ENCODE results near the gene SORL1. TPM values are rescaled to one million over a fixed set of nuclear protein-coding genes. Genes with fewer than 3 reads are reported as not detected.

SORL1 gene
- polyA plus RNA-seq, 3 donors: 52.5 to 61.9 (median 59.4) TPM

GRCh38 chr11:121652971-121653370, 200.9 kb downstream of the SORL1 start:
- H3K9me3 Mint-ChIP-seq: peaks cover 0 to 2% (median 0%) of the 10 kb centered on the region in 7 donors
- intact Hi-C loops (cut with micrococcal nuclease): loop anchor here in 1 of 2 donors (10.0 kb wide), 1 partner anchor 452 kb away; no protein-coding TSS in a partner anchor

DNA sequence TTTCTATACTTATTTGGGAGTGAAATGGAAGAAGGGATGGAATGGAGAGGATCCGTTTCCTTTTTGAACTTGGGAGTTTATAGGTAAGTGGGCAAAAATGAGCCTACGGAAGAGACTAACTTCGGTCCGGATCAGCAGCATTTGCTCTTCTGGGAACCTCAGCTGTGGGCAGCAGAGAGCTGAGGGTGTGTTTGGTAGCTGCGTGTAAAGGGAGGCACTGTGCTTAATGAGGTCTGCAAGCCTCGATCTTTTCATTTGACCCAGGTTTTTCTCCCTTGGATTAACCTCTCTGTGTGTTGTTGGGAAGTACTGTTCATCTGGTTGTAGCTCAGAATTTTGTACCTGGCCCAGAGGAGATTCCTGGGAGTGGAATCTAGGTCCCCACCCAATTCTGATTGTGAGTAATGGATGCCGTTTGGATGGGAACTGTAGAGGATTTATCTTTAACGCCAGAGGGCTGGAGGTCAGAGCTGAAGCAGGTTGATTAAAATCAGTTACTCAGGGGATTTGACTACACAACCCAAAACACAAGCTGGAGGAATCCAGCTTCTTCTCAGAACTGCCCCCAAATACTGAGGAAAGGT, 202.2 kb downstream of the SORL1 start:
- intact Hi-C loops (cut with micrococcal nuclease): loop anchor here (2.0 to 10.0 kb wide), 2 partner anchors 450 to 548 kb away; no protein-coding TSS in a partner anchor
- H3K4me1 ChIP-seq (ENCODE audit: control insufficient read depth in 1 of 2, insufficient read depth in 2 of 2, low read length in 2 of 2): peaks cover 12 to 14% of the 10 kb centered on the region in 2 donors
- no peak overlapping the region for H3K9ac ChIP-seq (ENCODE audit: insufficient read depth, low read length, poor library complexity, severe bottlenecking)
- Mint-ChIP-seq H3K27me3 (ENCODE audit: low read depth in 3 of 3) (peaks cover 0 to 13% (median 11%) of the 10 kb centered on the region in 3 donors), H3K36me3 (no peaks in the 10 kb centered on the region), H3K27ac (peak overlapping the region in 1 of 7 donors; percentile 36), H3K4me3 (peak overlapping the region in 1 of 2 donors; percentile 36), H3K9me3 (peaks cover 0 to 2% (median 0%) of the 10 kb centered on the region in 7 donors), H3K4me1 (peaks cover 13% of the 10 kb centered on the region)
- TF ChIP-seq CTCF (IDR thresholded peaks at IDR 0.05): no peak
- H3K27ac ChIP-seq (ENCODE audit: low read depth in 1 of 2, low read length in 2 of 2): no peak overlapping the region
- H3K4me2 ChIP-seq (replicated peaks; ENCODE audit: extremely low read depth, low read length, poor library complexity, severe bottlenecking): no peak overlapping the region
- no peak for DNase-seq
- no peaks in the 10 kb centered on the region for H4K20me1 ChIP-seq (ENCODE audit: insufficient read depth, low read length)
- no peaks in the 10 kb centered on the region for H3K36me3 ChIP-seq (replicated peaks in 1 of 2; ENCODE audit: control insufficient read depth in 1 of 2, insufficient read depth in 2 of 2, low read length in 2 of 2)
- H3K4me3 ChIP-seq (replicated peaks in 1 of 3; ENCODE audit: low read depth in 2 of 3, low read length in 3 of 3): no peak overlapping the region
- no peaks in the 10 kb centered on the region for H3K79me2 ChIP-seq (ENCODE audit: insufficient read depth, low read length)
- WGBS (ENCODE audit: insufficient coverage): 100% methylated on average over 4 of the region's 8 CpGs
- H2AFZ ChIP-seq (ENCODE audit: insufficient read depth, low read depth, low read length, poor library complexity, severe bottlenecking): no peak overlapping the region
- peaks cover 0 to 4% of the 10 kb centered on the region in 2 donors for H3K27me3 ChIP-seq (ENCODE audit: control insufficient read depth in 2 of 2, insufficient read depth in 2 of 2, low read length in 2 of 2)
- no peaks in the 10 kb centered on the region for H3K9me3 ChIP-seq (replicated peaks in 1 of 2; ENCODE audit: control insufficient read depth in 1 of 2, insufficient read depth in 1 of 2, low read length in 2 of 2)

More at GRCh38 chr11:121652971-121653370, 200.9 kb downstream of the SORL1 start:
- H3K27me3 ChIP-seq (ENCODE audit: control insufficient read depth in 2 of 2, insufficient read depth in 2 of 2, low read length in 2 of 2): peaks cover 0 to 4% of the 10 kb centered on the region in 2 donors
- H4K20me1 ChIP-seq (ENCODE audit: insufficient read depth, low read length): no peaks in the 10 kb centered on the region
- no peaks in the 10 kb centered on the region for H3K9me3 ChIP-seq (replicated peaks in 1 of 2; ENCODE audit: control insufficient read depth in 1 of 2, insufficient read depth in 1 of 2, low read length in 2 of 2)
- no peak overlapping the region for H3K4me2 ChIP-seq (replicated peaks; ENCODE audit: extremely low read depth, low read length, poor library complexity, severe bottlenecking)
- H2AFZ ChIP-seq (ENCODE audit: insufficient read depth, low read depth, low read length, poor library complexity, severe bottlenecking): no peak overlapping the region
- no peak overlapping the region for H3K9ac ChIP-seq (ENCODE audit: insufficient read depth, low read length, poor library complexity, severe bottlenecking)
- Mint-ChIP-seq H3K4me1 (peaks cover 13% of the 10 kb centered on the region), H3K27ac (no peak overlapping the region), H3K27me3 (ENCODE audit: low read depth in 3 of 3) (peaks cover 0 to 13% (median 11%) of the 10 kb centered on the region in 3 donors), H3K4me3 (no peak overlapping the region), H3K36me3 (no peaks in the 10 kb centered on the region)
- no peak for DNase-seq
- H3K27ac ChIP-seq (ENCODE audit: low read depth in 1 of 2, low read length in 2 of 2): no peak overlapping the region
- H3K4me1 ChIP-seq (ENCODE audit: control insufficient read depth in 1 of 2, insufficient read depth in 2 of 2, low read length in 2 of 2): peaks cover 12 to 14% of the 10 kb centered on the region in 2 donors
- H3K36me3 ChIP-seq (replicated peaks in 1 of 2; ENCODE audit: control insufficient read depth in 1 of 2, insufficient read depth in 2 of 2, low read length in 2 of 2): no peaks in the 10 kb centered on the region
- TF ChIP-seq CTCF (IDR thresholded peaks at IDR 0.05): no peak
- H3K79me2 ChIP-seq (ENCODE audit: insufficient read depth, low read length): no peaks in the 10 kb centered on the region
- 100% methylated on average over 1 of the region's 3 CpGs for WGBS (ENCODE audit: insufficient coverage)
- H3K4me3 ChIP-seq (replicated peaks in 1 of 3; ENCODE audit: low read depth in 2 of 3, low read length in 3 of 3): no peak overlapping the region

Data from CD14-positive monocyte (primary cell).